ENCODE data around the gene SWI5.

SWI5 gene

GRCh38 chr9:128321879-128322403 is 45.9 kb downstream of the SWI5 start:
- no peak for DNase-seq

GRCh38 chr9:128322404-128323211 is 46.5 kb downstream of the SWI5 start, which contains the start of the genes COQ4 and TRUB2:
Gene COQ4, plus strand, starts transcription at chr9:128322839. Its CDS starts 20 bp downstream, at chr9:128322859.
Gene TRUB2, minus strand, starts transcription at chr9:128322447. Its CDS starts 39 bp downstream, at chr9:128322408.
- DNase-seq, result peak; percentile 95 to 96

GRCh38 chr9:128323212-128323730 is 47.2 kb downstream of the SWI5 start:
- no peak for DNase-seq

GRCh38 chr9:128323791-128324190 is 47.7 kb downstream of the SWI5 start:
- DNase-seq, result no peak

GRCh38 chr9:128324401-128324800 is 48.3 kb downstream of the SWI5 start:
- no peak for DNase-seq

- DNase-seq, result no peak
Measured at GRCh38 chr9:128325629-128326028, 49.6 kb downstream of the SWI5 start.

- no peak for DNase-seq
Measured at GRCh38 chr9:128333451-128333869, 57.4 kb downstream of the SWI5 start.

- no peak for DNase-seq
Measured at GRCh38 chr9:128335161-128335560, 59.1 kb downstream of the SWI5 start.

- DNase-seq, result no peak
Measured at GRCh38 chr9:128335914-128336313, 59.8 kb downstream of the SWI5 start.

GRCh38 chr9:128337936-128338335 is 61.9 kb downstream of the SWI5 start:
- no peak for DNase-seq

Data from NCI-H2081 (cell line).